Natural killer cell (primary cell): ENCODE results near the gene SCAPER. TPM values are rescaled to one million over a fixed set of nuclear protein-coding genes. Genes with fewer than 3 reads are reported as not detected.
"Not testable (repeated sequence)": the region's sequence is repeated elsewhere in the genome, so short reads cannot be mapped to it uniquely, and the experiment has no call there.

Experiments
- ATAC-seq, 3 donors: fragments of 150-1000 bp in 2 of 3; fragments of 200-7000 bp in 1 of 3; cut with Tn5 transposase; 1 replicate in 1 of 3; 2 replicates in 2 of 3; pipeline ENCODE4 v1.10.0; 2021; ENCODE audit warnings: mild to moderate bottlenecking in 2 of 3, moderate library complexity in 2 of 3
- DNase-seq, 2 donors: peaks; one replicate each; pipeline versions ENCODE4 v3.0.0 to v3.0.0-alpha.2; 2013 to 2021; ENCODE audit warnings: mixed read lengths in 1 of 2
- H3K27ac ChIP-seq: one replicate; pipeline ENCODE4 v1.5.1; 2013; ENCODE audit warnings: mild to moderate bottlenecking, low read length
- H3K27me3 ChIP-seq: one replicate; pipeline ENCODE4 v1.6.1; 2013; ENCODE audit warnings: low read length; ENCODE audit not compliant: control insufficient read depth, insufficient read depth
- H3K36me3 ChIP-seq: one replicate; pipeline ENCODE4 v1.6.1; 2013; ENCODE audit warnings: low read length; ENCODE audit not compliant: control insufficient read depth, insufficient read depth
- H3K4me1 ChIP-seq: one replicate; pipeline ENCODE4 v1.6.1; 2013; ENCODE audit warnings: low read length; ENCODE audit not compliant: control insufficient read depth, insufficient read depth
- H3K4me3 ChIP-seq: one replicate; pipeline ENCODE4 v1.5.1; 2013; ENCODE audit warnings: low read length
- H3K9me3 ChIP-seq: one replicate; pipeline ENCODE4 v1.6.1; 2013; ENCODE audit warnings: low read length; ENCODE audit not compliant: control insufficient read depth, insufficient read depth
- H3K27ac Mint-ChIP-seq, 2 donors: one replicate each; pipeline ENCODE4 v1.8.0; 2022; ENCODE audit warnings: mild to moderate bottlenecking in 2 of 2, mixed read lengths in 2 of 2, moderate library complexity in 1 of 2
- H3K27me3 Mint-ChIP-seq, 2 donors: one replicate each; pipeline ENCODE4 v1.8.0; 2022; ENCODE audit warnings: low read depth in 2 of 2, mixed read lengths in 2 of 2
- H3K36me3 Mint-ChIP-seq: one replicate; pipeline ENCODE4 v1.8.0; 2022; ENCODE audit warnings: mixed read lengths
- H3K4me1 Mint-ChIP-seq, 2 donors: one replicate each; pipeline ENCODE4 v1.8.0; 2022; ENCODE audit warnings: mixed read lengths in 2 of 2
- H3K4me3 Mint-ChIP-seq: one replicate; pipeline ENCODE4 v1.8.0; 2022; ENCODE audit warnings: mild to moderate bottlenecking, moderate library complexity, mixed read lengths
- H3K9me3 Mint-ChIP-seq, 2 donors: one replicate each; pipeline ENCODE4 v1.8.0; 2022; ENCODE audit warnings: mixed read lengths in 2 of 2
- CTCF ChIP-seq: fragments of 200-600 bp; IDR thresholded peaks from one replicate; pipeline ENCODE4 v1.8.0; 2022; ENCODE audit warnings: antibody characterized with exemption
- WGBS: methylation state at CpG from one replicate; pipeline ENCODE4 v1.1.7; 2013; ENCODE audit warnings: missing lambda C conversion rate; ENCODE audit not compliant: insufficient coverage; 5-methylcytosine and 5-hydroxymethylcytosine counted together
- intact Hi-C: fragments of 100-400 bp; cut with micrococcal nuclease; formaldehyde crosslinking; loops from one replicate; pipeline ENCODE4 v1.14.2; 2022
- total RNA-seq, 4 donors: library from RNA; stranded (reverse); fragments of 120-200 nt in 1 of 4; gene quantifications; one replicate each; pipeline versions ENCODE4 v1.2.3 to v1.2.4, GENCODE V29; 2013 to 2022

SCAPER gene
- total RNA-seq, 3 donors from 2014 or later (not counting 1 experiment from before 2014, with no cell fraction given) = 48.1 to 53.6 (median 51.8) TPM

- WGBS = 95% methylated on average over 2 of the region's 2 CpGs
- ATAC-seq (no peak), DNase-seq (no peak)
- TF ChIP-seq CTCF = no peak
- Histone ChIP-seq H3K9me3 (no peaks in the 10 kb centered on the region), H3K27me3 (no peaks in the 10 kb centered on the region), H3K36me3 (peaks cover 12% of the 10 kb centered on the region), H3K27ac (no peak overlapping the region), H3K4me3 (no peak overlapping the region), H3K4me1 (peaks cover 2% of the 10 kb centered on the region)
- intact Hi-C loops = no loop called here
- peaks cover 17% of the 10 kb centered on the region for H3K36me3 Mint-ChIP-seq
- H3K9me3 Mint-ChIP-seq = no peaks in the 10 kb centered on the region
- peaks cover 19 to 37% of the 10 kb centered on the region in 2 donors for H3K4me1 Mint-ChIP-seq
- no peak overlapping the region for H3K27ac Mint-ChIP-seq
- no peak overlapping the region for H3K4me3 Mint-ChIP-seq
- H3K27me3 Mint-ChIP-seq = no peaks in the 10 kb centered on the region
Measured at GRCh38 chr15:76885212-76885611, 19.9 kb downstream of the SCAPER start.

- Mint-ChIP-seq H3K9me3 (no peaks in the 10 kb centered on the region), H3K4me1 (peaks cover 17 to 19% of the 10 kb centered on the region in 2 donors)
- 98% methylated on average over 26 of the region's 26 CpGs for WGBS
Measured at GRCh38 chr15:76875911-76876310, 29.2 kb downstream of the SCAPER start.

GRCh38 chr15:76873066-76873465 is 32.1 kb downstream of the SCAPER start:
- H3K27me3 ChIP-seq, H3K36me3 ChIP-seq, DNase-seq, intact Hi-C loops, H3K9me3 ChIP-seq, H3K36me3 Mint-ChIP-seq, H3K4me3 ChIP-seq, H3K4me1 ChIP-seq, H3K4me3 Mint-ChIP-seq, H3K9me3 Mint-ChIP-seq, H3K27me3 Mint-ChIP-seq, ATAC-seq, H3K27ac ChIP-seq, H3K27ac Mint-ChIP-seq: not testable (repeated sequence)
- H3K4me1 Mint-ChIP-seq = peaks cover 7 to 21% of the 10 kb centered on the region in 2 donors
- 100% methylated on average over 1 of the region's 2 CpGs for WGBS

More at GRCh38 chr15:76875911-76876310, 29.2 kb downstream of the SCAPER start:
- H3K27me3 ChIP-seq = no peaks in the 10 kb centered on the region
- H3K4me1 ChIP-seq = no peaks in the 10 kb centered on the region
- Mint-ChIP-seq H3K36me3 (no peaks in the 10 kb centered on the region), H3K27ac (no peak overlapping the region), H3K27me3 (no peaks in the 10 kb centered on the region), H3K4me3 (no peak overlapping the region)
- intact Hi-C loops = no loop called here
- no peaks in the 10 kb centered on the region for H3K9me3 ChIP-seq
- DNase-seq = no peak
- TF ChIP-seq CTCF = no peak
- H3K27ac ChIP-seq = no peak overlapping the region
- H3K36me3 ChIP-seq = peaks cover 3% of the 10 kb centered on the region
- no peak for ATAC-seq
- H3K4me3 ChIP-seq = no peak overlapping the region

- H3K27ac ChIP-seq = no peak overlapping the region
- TF ChIP-seq CTCF = no peak
- Mint-ChIP-seq H3K27ac (peak overlapping the region in 1 of 2 donors; percentile 3), H3K9me3 (no peaks in the 10 kb centered on the region), H3K4me3 (no peak overlapping the region), H3K36me3 (no peaks in the 10 kb centered on the region), H3K4me1 (peaks cover 13 to 25% of the 10 kb centered on the region in 2 donors), H3K27me3 (no peaks in the 10 kb centered on the region)
- no peak overlapping the region for H3K4me3 ChIP-seq
- intact Hi-C loops = no loop called here
- DNase-seq (no peak), ATAC-seq (no peak)
- no CpG with 5 or more reads among the region's 2 CpGs for WGBS
- H3K4me1 ChIP-seq = no peaks in the 10 kb centered on the region
- H3K36me3 ChIP-seq = peaks cover 3% of the 10 kb centered on the region
- H3K9me3 ChIP-seq = no peaks in the 10 kb centered on the region
- no peaks in the 10 kb centered on the region for H3K27me3 ChIP-seq
Measured at GRCh38 chr15:76871930-76872329, 33.2 kb downstream of the SCAPER start.
